Endometrial microvascular endothelial cells (primary cell): ENCODE measurements around the gene TMA16. TPM values are rescaled to one million over a fixed set of nuclear protein-coding genes. Genes with fewer than 3 reads are reported as not detected.
"Not testable (repeated sequence)": the region's sequence is repeated elsewhere in the genome, so short reads cannot be mapped to it uniquely, and the experiment has no call there.

Experiments used
- in situ Hi-C: cut with HindIII; loops from 2 replicates; pipeline ENCODE4 v1.10.0; 2017; ENCODE audit warnings: low sequenced_read_pairs, low pct_unique_long_range_greater_than_20kb; ENCODE audit errors: inconsistent ontology term
- total RNA-seq: library from RNA; depleted of rRNA; stranded (reverse); fragments of >200 nt; gene quantifications from one replicate; pipeline ENCODE4 v1.2.3, GENCODE V29; 2015; ENCODE audit errors: inconsistent ontology term

TMA16 gene
- total RNA-seq, 1 donor from 2014 or later, result 37.4 TPM

DNA sequence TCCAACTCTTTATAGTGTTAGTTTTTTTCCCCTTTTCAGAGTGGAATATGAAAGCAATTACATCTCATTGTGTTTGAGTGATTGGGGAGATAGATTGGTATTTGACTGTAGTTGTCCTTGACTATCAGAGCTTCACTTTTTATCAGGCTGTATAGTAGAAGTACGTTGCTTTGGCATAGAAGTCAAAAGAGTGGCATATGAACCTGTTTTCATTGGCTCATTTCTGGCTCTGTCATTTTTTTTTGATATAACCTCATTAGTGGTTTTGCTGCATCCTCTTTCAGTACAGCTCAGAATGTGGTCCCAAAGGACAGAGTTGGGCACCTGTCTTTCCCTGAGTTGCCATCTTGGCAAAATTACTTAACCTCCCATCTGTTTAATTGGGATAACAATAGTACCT lies 1.4 kb downstream of the TMA16 start:
- in situ Hi-C loops, result no loop called here

DNA sequence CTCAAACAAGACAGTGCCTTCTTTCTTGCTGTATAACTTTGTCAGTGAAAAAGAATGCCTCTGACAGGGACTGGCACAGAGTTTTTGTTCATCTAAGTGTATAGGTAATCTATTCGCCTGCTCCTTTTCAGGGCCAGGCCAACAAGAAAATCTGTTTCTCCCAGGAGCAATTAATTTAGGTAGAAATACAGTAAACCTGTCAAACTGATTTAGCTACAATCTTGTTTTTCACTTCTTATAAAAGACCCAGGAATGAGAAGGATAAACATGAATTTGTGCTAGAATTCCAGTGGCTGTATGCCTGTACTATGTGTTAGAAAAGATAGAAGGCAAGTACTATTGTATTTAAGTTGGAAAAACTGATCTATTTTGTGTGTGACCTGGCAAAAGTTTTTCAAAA lies 6.1 kb downstream of the TMA16 start:
- in situ Hi-C loops, result no loop called here

DNA sequence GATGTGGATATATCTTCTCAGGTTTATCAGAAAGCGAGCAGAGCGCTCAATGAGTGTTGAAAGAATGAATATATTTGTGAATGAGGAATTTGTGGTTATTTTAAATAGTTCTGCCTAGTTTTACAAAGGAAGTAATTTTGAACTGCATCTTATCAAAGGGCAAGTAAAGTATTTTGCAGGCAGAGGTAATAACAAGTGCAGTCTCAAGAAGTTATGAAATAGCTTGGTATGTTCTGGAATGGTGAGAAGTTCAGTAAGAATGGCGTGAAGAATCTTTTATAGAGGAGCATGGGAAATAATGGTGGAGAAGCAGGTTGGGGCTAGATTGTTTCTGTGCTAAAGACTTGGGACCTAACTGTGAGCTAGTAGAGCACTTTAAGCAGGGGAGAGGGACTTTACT lies 10.9 kb downstream of the TMA16 start:
- in situ Hi-C loops, result no loop called here

DNA sequence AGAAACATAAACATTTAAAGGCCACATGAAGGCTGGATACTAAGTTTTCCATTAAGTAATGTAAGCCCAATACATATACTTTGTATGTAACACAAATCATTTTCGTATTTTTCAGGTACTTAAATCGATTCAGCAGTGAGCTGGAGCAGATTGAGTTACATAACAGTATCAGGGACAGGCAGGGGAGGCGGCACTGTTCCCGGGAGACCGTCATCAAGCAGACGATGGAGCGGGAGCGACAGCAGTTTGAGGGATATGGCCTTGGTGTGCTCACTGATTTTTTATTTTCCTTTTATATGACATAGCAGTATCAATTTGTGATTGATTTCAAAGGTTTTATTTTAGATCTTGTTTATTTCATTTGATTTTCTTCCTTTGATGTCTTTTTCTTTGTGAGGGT lies 20.7 kb downstream of the TMA16 start:
- in situ Hi-C loops, result no loop called here

DNA sequence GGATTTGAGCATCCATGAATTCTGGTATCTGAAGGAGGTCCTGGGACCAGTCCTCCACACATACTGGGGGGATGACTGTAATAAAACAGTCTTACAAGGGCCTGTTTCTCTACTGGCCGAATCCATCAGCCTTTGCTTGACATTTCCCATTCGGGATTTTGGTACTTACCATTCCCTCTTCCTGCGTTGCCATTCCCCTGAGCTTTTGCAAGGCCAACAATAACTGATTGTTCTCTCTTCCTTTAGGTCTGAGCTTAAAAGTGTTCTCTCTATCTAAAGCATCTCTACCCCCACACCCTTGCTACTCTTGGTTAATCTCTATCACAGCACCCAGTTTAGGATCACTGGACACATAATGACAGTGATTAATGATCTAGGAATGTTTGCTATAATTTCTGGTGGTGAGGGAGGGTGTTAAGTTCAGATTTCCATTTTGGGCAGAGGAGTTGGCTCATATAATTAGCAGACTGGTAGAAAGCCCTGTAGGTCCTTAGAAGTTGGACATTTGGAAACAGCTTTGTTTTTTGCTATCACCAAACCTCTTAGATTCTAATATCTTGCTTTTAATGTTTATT lies 29.4 kb downstream of the TMA16 start:
- in situ Hi-C loops, result no loop called here

DNA sequence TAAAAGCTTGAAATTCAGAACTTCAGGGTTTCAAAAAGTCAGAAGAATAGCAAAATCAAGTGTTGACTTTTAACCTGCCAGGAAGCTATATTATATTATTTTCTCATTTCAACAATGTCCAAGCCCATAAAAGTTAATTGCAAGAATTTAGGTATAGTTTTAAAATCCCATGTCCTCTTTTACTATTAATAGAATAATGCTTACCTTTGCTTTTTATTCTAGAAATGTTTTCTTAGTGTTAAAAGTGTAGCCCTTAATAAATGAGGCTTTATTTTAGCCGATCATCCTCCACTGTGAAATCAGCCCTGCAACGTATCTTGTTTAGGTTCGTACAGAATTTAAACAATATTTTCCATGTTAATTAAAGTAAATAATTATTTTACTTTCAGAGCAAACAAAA lies 31.5 kb downstream of the TMA16 start:
- in situ Hi-C loops, result no loop called here

DNA sequence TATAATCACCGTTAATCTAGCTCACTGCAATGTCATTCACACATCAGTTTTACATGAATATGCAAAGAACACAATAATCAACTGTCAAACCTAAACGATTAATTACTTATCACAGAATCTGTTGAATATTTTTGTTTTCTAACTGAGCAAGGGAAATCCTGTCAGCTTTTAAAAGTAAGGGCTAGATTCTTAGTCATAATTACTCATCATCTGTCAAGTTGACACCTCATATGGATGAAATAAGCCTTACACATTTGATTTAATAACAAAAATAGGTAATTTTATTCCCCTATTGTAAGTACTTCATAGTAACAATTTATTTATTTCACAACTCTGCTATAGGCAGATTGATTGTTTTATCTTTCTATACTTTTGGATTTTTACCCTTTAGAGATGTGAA lies 32.7 kb downstream of the TMA16 start:
- in situ Hi-C loops, result no loop called here

DNA sequence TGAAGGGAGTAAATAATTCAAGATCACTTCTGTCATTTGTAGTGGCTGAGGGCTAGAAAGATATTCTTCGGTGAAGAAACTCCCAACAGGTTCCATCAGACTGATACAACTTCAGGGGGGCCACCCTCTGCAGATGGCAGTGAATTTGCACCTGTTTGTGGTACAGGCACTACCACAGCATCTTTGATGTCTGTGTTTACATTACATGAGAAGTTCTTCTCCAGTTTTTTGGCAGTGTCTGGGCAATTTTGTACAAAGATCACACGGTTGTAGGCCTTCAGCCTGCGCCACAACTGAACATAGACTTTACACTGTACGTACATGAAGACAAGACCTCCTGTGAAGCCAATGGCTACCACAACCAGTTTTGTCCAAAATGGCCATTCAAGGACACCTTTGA lies 34.2 kb downstream of the TMA16 start:
- in situ Hi-C loops, result no loop called here

DNA sequence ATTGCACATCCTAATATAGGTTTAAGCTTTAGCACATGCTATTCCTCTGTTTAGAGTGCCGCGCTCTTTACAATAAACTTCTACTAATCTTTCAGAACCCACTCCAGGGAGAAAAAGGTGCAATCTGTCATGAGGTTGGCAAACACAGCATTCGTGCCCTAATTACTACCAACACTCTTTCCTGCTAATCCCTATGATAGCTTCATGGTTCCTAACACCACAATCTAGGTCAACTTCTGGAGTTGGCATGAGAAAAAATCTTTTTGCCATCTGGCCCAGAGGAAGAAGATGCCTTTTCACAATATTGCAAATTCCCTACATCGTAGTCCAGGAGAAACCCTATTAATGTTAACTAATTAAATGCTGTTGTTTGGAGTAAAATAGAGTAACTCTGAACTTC lies 39.6 kb downstream of the TMA16 start:
- in situ Hi-C loops, result no loop called here

DNA sequence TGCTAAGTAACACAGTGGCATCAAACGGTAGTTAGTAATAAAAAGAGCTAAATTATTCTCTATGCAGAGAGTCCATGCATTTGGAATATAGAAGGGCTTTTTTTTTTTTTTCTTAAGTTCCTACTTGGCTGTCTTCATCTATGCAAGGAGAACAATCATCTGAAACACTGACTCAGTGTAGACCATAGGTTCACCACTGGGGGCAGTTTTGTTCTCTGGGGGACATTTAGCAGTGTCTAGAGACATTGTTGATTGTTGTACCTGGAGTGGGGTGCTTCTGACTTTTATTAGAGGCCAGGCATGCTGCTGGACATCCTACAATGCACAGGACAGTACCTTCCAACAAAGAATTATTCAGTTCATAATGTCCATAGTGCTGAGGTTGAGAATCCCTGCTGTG lies 41.2 kb downstream of the TMA16 start:
- in situ Hi-C loops, result no loop called here

DNA sequence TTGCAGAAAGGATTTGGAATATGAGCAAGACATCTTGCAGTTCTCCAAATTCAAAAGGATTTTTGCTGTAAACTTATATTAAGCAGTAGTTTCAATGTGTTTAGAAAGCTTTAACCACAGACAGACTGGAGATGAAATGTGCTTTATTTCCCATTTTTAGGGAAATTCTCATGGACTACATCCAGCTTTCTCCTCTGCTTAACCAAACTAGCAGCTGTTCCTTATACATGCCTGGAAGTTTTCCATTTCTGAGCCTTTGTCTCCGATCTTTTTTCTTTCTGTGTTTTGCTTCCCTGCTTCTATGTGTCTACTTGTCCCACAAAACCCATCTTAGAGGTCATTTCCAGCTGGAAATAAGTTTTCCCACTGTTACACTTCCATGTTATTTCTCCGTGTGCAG lies 41.6 kb downstream of the TMA16 start:
- in situ Hi-C loops, result no loop called here

DNA sequence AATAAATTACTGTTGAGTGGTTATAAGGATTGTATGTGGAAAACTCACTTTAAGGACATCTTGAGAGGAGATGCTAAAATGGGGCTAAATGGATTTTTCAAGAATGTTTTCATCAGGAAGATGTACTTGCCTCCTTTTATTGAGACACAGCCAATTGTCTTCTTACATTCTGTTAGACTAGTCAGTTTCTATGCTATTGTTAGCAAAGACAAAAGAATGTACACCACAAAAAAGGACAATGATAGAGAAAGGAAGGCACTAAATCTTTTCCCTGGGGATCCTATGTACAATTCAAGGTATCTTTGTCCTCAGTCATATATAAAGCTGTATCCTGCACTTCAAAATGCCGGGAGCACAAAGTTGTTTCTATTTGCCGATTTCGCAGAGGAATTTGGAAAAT lies 42.6 kb downstream of the TMA16 start:
- in situ Hi-C loops, result no loop called here

DNA sequence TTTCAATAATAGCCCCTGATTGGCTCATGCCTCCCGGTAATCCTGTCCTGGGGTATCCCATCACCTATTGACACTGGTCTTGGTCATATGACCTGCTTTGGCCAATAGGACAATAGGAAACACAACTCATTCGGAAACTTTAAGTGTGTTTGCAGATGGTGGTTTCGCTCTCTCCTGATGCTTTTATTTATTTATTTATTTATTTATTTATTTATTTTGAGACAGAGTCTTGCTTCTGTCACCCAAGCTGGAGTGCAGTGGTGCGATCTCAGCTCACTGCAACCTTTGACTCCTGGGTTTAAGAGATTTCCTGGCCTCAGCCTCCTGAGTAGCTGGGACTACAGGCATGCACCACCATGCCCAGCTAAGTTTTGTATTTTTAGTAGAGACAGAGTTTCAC lies 44.3 kb downstream of the TMA16 start:
- in situ Hi-C loops, result not testable (repeated sequence)

DNA sequence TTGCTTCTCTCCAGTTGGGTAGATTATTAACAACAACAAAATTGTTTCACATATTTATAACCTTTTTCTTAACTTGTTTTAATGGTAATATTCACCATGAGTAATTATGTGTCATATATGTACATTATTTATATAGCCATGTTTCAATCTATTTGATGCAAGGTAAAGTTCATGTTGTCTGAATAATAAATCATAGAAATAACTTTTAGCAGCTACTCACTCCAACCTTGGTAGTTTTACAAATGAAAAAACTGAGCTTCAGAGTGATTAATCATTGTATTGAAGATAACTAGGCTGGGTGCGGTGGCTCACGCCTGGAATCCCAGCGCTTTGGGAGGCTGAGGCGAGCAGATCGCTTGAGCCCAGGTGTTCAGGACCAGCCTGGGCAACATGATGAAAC lies 46.0 kb downstream of the TMA16 start:
- in situ Hi-C loops, result no loop called here

DNA sequence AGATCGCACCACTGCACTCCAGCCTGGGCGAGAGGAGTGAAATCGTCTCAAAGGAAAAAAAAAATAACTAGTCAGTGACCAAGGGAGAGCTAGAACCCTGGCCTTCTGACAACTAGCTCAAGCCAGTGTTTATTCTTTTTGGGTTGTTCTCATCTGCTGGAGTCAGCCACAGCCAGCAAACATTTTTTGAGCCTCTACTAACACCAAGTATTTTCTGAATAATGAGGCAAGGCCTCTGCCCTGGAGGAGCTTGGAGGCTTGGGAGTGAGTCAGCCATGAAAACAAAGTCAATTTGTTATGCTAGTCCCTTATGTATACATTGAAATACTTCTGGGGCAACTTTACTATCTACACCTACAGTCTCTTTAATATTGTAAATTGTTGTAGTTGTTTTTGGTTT lies 46.5 kb downstream of the TMA16 start:
- in situ Hi-C loops, result no loop called here

DNA sequence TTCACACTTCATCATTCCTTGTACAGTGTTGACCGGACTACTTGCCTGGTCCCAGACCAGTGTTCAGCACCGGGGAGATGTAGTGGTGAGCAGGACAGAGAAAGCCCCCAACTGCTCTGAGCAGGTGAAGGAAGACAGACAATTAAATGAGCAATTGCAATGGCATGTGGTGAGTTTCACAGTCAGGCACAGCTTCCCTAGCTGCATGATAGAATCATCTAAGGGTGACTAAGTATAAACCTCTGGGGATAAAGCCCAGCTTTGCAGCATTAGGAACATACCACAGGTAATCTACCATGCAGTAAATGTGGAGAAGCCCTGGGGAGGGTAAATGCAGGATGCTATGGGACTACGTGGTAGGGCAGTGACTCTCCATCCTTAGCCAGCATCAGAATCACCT lies 47.8 kb downstream of the TMA16 start:
- in situ Hi-C loops, result no loop called here

DNA sequence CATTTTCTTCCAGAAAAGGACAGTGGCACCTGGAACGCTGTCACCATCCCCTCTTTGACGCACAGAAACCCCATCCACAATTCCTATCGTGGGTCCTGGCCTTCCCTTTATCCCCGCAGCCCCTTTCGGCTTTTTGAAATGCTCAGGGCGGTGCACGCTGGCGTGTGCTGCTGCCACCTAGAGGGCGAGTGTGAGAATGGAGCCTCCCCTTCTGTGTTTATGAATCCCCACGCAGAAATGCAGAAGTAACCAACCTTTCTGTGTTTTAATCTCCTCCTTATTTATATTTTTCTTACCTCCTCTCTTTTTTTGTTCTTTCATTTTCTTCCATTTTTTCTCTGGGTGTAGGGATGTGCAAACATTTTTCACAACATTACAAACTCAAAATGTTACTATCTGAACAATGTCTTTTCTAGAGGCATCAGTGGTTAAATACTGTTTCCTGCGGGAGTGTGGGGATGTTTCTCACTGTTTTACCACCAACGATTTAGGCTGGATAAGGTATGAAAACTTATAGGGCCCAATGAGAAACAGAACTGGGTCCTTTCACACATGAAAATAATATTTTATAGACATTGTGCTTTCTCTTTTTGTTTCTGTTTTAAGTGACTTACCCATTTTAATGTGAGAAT lies 50.0 kb downstream of the TMA16 start:
- in situ Hi-C loops, result no loop called here

DNA sequence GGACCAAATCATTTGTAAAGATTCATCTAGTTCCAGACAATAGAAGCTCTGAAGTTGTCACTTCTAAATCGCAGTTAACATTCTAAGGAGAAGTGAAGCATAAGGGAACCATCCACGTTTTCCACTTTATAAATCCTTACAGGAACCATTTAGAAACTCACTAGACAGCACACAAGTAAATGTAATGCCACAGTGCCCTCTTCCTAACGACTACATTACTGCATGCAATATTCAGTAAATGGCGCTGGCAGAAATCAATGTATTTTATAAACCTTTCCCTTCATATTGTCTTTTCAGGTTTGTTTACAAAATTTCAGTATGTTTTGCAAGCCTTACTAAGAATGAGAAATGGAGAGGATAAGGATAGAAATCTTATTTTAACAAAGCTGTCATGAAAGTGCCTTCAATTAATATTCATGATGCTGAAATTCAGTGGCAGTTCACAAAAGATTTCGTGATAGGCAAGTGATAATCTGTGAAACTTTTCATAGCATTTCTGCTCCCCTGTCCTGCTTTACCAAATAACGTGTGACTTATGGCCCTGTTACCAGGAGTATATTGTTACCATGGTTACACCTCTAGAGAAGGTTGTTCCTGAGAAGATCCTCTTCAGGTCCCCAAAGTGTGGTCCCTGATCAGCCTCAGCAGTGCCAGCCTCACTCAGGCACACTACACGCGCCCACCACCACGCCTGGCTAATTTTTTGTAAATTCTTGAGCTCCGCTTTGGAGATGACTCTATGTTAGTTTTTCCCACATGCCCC lies 54.2 kb downstream of the TMA16 start:
- in situ Hi-C loops, result no loop called here

DNA sequence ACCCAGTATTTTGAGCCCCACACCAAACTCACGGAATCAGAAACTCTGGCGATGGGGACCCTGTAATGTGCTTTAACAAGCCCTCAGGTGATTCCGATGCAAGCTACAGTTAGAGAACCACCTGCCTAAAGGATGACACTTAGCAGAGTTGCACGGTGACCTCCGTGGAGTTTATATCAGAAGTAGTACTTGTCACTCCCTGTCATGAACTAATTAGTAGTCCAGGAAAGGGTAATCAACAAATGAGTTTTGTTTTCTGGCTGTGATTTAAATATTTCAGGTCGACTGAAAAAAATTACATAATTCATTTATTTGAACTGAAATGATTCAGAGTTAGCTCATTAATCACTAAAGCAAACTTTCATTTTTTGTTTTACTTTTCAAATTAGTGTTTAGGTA lies 56.4 kb downstream of the TMA16 start:
- in situ Hi-C loops, result no loop called here

DNA sequence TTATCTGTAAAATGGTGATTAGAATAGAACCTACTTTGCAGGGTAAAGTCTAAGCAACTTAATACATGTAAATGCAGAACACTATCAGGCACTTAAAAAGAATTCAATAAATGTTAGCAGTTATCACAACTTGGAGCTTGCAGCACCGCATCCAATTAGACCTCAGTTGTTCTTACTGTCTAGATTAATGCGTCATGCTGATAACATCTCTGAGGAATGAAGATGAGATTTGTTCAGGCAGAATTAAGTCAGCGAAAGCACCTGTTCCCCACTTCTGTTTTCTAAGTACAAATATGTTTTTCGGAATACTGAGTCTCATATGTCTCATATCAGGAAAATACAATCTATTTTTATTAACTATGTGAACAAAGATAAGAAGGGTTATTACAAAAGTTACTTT lies 58.7 kb downstream of the TMA16 start:
- in situ Hi-C loops, result no loop called here
